ENCODE data around the gene GOLGA6B. TPM values are rescaled to one million over a fixed set of nuclear protein-coding genes. Genes with fewer than 3 reads are reported as not detected.
"Not testable (repeated sequence)": the region's sequence is repeated elsewhere in the genome, so short reads cannot be mapped to it uniquely, and the experiment has no call there.

GOLGA6B gene, protein sequence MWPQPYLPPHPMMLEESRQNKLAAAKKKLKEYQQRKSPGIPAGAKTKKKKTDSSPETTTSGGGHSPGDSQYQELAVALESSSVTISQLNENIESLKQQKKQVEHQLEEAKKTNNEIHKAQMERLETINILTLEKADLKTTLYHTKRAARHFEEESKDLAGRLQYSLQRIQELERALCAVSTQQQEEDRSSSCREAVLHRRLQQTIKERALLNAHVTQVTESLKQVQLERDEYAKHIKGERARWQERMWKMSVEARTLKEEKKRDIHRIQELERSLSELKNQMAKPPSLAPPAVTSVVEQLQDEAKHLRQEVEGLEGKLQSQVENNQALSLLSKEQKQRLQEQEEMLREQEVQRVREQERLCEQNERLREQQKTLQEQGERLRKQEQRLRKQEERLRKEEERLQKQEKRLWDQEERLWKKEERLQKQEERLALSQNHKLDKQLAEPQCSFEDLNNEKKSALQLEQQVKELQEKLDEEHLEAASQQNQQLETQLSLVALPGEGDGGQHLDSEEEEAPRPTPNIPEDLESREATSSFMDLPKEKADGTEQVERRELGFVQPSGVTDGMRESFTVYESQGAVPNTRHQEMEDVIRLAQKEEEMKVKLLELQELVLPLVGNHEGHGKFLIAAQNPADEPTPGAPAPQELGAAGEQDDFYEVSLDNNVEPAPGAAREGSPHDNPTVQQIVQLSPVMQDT
- not detected in 2 replicates for total RNA-seq (2014; rRNA removed; shearing (Covaris generic))

DNA sequence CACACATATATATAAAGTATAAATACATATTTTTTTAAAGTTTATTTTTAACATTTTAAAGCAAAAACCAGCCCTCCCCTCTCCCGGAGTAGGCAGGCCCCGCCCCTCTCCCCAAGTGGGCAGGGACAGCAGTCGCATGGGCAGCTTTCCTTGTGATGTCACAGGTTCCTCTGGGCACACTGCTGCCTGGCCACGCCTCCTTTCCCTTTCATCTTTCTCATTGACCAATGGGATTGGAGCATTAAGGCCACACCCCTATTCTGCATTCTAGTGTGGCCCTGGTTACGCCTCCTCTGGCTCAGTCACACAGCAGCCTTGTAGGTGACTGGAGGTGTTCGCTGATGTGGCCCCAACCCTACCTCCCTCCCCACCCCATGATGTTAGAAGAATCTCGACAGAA is at the start of gene GOLGA6B:
TSS of gene GOLGA6B (plus strand) at position 301 of the 400 bp plus-strand sequence. CDS start at position 342, 41 bp downstream.
- DNase-seq (ENCODE audit: low read depth) = not testable (repeated sequence)

GRCh38 chr15:72604794-72605193 is 49.7 kb upstream of the GOLGA6B start:
- peak; percentile 29 for DNase-seq (ENCODE audit: low read depth)

- DNase-seq (ENCODE audit: low read depth) = not testable (repeated sequence)
Measured at GRCh38 chr15:72608084-72608483, 46.4 kb upstream of the GOLGA6B start.

GRCh38 chr15:72609862-72610261 is 44.6 kb upstream of the GOLGA6B start:
- DNase-seq (ENCODE audit: low read depth) = no peak

GRCh38 chr15:72612324-72612723 is 42.2 kb upstream of the GOLGA6B start:
- not testable (repeated sequence) for DNase-seq (ENCODE audit: low read depth)

DNA sequence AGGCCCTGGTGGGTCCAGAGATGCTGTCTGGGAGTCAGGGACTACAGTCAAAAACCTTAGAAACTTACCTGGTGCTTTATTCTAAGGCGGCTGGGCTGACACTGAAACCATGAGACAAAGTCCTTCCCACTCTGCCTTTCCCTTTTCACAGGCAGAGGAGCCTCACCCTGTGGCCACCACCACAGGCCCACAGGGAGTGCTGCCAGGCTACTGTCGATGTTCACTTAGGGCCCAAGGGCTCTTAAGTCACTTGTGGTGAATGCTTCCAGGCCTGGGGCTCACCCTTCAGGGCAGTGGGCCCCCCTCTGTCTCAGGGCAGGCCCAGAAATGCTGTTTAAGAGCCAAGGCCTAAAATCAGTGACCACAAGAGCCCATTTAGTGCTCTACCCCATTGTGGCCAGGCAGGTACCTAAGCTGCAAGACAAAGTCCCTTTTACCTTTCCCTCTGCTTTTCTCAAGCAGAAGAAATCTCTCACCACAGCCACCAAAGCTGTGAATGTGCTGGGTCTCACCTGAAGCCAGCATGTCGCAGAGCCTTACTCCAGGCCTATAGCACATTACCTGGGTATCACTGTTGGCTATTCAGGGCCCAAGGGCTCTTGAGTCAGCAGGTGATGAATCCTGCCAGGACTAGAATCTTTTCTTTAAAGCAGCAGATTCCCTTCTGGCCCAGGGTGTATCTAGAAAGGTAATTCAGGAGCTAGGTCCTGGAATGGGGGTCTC is 39.5 kb upstream of the GOLGA6B start:
- DNase-seq (ENCODE audit: low read depth) = no peak

DNA sequence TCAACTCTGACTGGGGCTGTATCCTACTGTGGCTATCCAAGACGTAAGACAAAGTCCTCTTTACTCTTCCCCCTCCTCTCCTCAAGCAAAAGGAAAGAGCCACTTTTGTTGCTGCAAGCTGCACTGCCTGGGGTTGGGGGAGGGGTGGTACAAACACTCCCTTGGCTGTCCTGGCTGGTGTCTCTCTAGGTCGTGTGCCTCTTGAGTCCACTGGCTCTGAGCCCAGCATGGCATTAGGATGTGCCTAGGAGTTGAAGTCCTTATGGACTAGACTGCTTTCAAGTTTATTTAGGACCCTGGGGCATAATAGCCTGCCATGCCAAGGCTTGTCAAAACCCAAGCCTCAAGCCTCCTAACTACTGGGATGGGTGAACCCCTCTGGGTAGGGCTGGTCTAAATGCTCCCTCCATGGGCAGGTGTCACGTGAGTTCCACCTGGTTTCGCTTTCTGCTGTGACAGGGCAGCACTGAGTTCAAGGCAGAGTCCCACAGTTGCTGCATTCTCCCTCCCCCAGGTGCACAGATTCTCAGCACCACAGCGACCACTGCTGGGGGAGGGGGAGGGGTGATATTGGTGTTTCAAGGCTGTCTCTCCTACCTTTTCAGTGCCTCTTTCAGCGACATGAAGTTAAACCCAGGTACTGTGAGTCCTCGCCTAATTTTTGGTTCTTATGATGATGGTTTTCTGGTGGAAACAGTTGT is 38.8 kb upstream of the GOLGA6B start:
- DNase-seq (ENCODE audit: low read depth) = not testable (repeated sequence)

DNA sequence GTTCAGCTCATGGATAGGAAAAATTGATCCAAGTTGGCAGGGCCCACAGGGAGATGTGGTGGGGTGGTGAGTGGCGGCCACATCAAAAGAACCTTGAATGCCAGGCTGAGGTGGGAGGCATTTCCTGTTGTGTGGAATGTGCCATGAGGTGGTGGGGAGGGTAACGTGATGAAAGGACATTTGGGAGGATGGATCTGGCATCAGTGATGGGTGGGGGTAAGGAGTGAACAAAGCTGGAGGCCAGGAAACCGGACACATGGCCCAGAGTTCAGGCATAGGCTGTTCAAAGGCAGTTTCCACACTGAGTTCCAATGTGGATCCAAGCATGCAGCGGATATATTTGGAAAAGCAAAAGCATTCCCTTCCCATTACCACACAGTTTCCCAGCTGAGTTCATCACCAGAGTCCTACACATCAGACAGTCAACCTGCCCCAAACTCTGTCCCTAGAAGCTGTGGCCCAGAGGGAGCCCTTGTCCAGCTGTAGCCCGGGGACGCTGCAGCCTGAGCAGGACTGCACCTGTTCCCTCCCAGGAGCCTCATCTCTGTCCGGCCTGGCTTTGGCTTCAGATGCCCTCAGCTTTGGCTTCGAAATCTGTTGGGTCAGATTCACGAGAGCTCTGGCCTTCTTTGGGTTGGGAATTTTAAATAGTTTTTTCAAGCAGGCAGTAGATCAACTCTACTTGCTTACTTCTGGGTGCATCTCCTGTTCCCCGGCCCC is 37.8 kb upstream of the GOLGA6B start:
- peak; percentile 13 for DNase-seq (ENCODE audit: low read depth)

- DNase-seq (ENCODE audit: low read depth) = not testable (repeated sequence)
Measured at GRCh38 chr15:72623854-72624253, 30.6 kb upstream of the GOLGA6B start.

DNA sequence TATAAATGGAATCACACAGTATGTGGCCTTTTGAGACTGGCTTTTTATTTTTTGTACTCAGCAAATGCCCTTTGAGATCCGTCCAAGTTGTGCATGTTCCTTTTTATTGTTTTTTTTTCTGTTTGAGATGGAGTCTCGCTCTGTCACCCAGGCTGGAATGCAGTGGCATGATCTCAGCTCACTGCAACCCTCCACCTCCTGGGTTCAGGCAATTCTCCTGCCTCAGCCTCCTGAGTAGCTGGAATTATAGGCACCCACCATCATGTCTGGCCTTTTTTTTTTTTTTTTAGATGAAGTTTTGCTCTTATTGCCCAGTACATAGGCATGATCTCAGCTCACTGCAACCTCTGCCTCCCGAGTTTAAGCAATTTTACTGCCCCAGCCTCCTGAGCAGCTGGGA is 28.3 kb upstream of the GOLGA6B start:
- not testable (repeated sequence) for DNase-seq (ENCODE audit: low read depth)

DNA sequence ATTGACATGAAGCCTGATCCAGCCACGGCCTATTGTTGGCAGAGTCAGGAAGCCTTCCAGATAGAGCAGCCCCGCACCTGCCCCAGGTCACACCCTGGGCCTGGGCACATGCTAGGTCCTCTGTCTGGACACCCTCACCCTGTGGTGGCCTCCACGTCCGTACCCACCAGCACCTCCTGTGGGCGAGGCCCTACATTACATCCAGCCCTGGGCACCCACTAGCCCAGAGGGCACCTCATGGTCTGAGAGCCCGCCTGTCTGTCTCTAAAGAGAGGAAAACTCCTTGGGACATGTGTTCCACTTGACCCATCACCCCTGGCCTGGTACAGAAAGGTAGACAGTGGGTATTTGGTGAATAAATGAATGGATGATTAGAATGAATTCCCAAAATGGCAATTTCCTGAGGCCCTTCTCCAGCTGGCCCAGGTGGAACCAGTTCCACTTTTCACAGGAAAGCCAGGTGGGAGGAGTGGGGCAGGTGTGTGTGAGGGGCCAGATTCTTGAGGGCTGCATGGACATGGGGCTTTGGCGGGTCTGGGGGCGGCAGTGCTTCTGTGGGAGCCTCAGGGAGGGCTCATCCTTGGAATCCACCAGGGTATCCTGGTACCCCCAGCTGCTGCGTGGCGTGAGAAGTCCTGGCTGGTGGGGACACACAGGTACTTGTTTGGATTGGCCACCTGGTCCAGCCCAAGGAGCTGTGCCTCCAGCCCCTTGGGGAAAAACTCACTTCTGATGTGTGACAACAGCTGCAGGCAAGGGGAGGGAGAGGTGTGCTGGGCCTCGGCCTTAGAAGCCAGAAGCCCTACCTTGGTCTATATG is 26.0 kb upstream of the GOLGA6B start:
- DNase-seq (ENCODE audit: low read depth) = not testable (repeated sequence)

- not testable (repeated sequence) for DNase-seq (ENCODE audit: low read depth)
Measured at GRCh38 chr15:72629068-72629570, 25.4 kb upstream of the GOLGA6B start.

- peak; percentile 92 for DNase-seq (ENCODE audit: low read depth)
Measured at GRCh38 chr15:72636519-72637282, 17.8 kb upstream of the GOLGA6B start.

DNA sequence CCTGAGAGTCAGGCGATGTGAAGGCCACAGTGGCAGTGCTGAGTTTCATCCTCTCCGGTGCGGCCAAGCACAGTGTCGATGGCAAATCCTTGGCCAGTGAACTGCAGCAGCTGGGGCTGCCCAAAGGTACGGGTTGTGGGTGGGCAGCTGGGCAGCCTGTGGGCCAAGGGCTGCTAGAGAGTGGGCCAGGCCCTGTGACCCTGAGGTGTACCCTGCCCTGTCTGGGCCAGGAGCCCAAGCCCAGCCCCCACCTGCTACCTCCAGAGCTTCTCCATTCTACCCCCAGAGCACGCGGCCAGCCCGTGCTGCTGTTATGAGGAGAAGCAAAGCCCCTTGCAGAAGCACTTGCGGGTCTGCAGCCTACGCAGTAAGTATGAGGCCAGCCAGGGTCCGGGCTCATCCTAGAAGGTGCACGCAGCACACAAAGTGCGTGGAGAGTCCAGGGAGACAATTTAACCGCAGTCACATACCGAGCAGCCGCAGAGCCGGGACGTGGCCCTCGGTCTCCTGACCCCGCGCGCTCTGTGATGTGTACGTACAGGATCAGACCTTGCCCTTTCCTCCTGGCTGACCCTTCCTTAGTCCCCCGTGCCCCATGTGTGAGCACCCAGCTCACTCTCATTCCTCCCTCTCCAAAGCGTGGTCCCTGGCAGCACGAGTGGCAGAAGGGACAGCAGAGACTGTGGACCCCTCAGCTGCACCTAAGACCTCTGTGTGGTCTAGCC is 14.6 kb upstream of the GOLGA6B start:
- not testable (repeated sequence) for DNase-seq (ENCODE audit: low read depth)

- DNase-seq (ENCODE audit: low read depth) = not testable (repeated sequence)
Measured at GRCh38 chr15:72642271-72642670, 12.2 kb upstream of the GOLGA6B start.

DNA sequence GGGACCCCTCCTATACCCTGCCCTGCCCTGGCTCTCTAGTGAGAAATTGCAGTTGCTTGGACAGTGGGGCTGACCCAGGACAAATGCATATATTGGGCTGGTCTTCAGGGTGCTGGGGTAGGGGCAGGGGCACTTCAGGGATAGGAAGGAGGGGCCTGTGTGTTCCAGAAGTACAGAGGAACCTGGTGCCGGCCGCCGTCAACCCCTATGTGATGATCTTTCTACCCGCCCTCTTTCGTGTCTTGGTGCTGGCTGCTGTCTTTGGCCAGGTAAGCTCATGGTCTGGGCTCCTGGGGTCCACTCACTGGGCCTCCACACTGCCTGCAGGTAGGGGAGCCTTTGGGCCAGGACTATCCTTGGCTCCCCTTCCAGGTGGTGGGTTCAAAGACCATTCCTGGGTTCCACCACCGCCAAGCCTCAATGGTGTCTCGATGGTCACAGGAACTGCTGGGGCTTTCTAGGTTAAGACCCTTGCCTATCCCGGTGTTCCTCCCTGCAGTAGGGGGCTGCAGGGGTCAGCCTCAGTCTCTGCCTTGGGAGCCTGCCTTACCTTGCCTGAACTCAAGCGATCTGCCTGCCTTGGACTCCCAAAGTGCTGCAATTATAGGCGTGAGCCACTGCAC is 5.8 kb upstream of the GOLGA6B start:
- not testable (repeated sequence) for DNase-seq (ENCODE audit: low read depth)

- not testable (repeated sequence) for DNase-seq (ENCODE audit: low read depth)
Measured at GRCh38 chr15:72656014-72656413, 1.5 kb downstream of the GOLGA6B start.

- DNase-seq (ENCODE audit: low read depth) = not testable (repeated sequence)
Measured at GRCh38 chr15:72661081-72661480, 6.6 kb downstream of the GOLGA6B start.
